Measurements from ENCODE around the gene GALNTL6. TPM values are rescaled to one million over a fixed set of nuclear protein-coding genes. Genes with fewer than 3 reads are reported as not detected.

The GALNTL6 gene
- total RNA-seq, 1 donor from 2014 or later: not detected

- intact Hi-C loops (cut with micrococcal nuclease): no loop called here
These were observed 1238.0 kb downstream of the GALNTL6 start for GRCh38 chr4:173051232-173051631.

GRCh38 chr4:173051716-173052115 is 1238.5 kb downstream of the GALNTL6 start:
- intact Hi-C loops (cut with micrococcal nuclease): no loop called here

GRCh38 chr4:173052439-173052838 is 1239.2 kb downstream of the GALNTL6 start:
- intact Hi-C loops (cut with micrococcal nuclease): no loop called here

GRCh38 chr4:173056271-173056670 is 1243.1 kb downstream of the GALNTL6 start:
- intact Hi-C loops (cut with micrococcal nuclease): no loop called here

- intact Hi-C loops (cut with micrococcal nuclease): no loop called here
These were observed 1243.5 kb downstream of the GALNTL6 start for GRCh38 chr4:173056710-173057109.

GRCh38 chr4:173057442-173057841 is 1244.2 kb downstream of the GALNTL6 start:
- intact Hi-C loops (cut with micrococcal nuclease): no loop called here

GRCh38 chr4:173057901-173058300 is 1244.7 kb downstream of the GALNTL6 start:
- intact Hi-C loops (cut with micrococcal nuclease): no loop called here

GRCh38 chr4:173061160-173061559 is 1248.0 kb downstream of the GALNTL6 start:
- intact Hi-C loops (cut with micrococcal nuclease): no loop called here

GRCh38 chr4:173073939-173074500 is 1260.8 kb downstream of the GALNTL6 start:
- intact Hi-C loops (cut with micrococcal nuclease): no loop called here

- intact Hi-C loops (cut with micrococcal nuclease): no loop called here
These were observed 1261.3 kb downstream of the GALNTL6 start for GRCh38 chr4:173074501-173074946.

- intact Hi-C loops (cut with micrococcal nuclease): no loop called here
These were observed 1263.9 kb downstream of the GALNTL6 start for GRCh38 chr4:173076903-173077634.

GRCh38 chr4:173088144-173088543 is 1274.9 kb downstream of the GALNTL6 start:
- intact Hi-C loops (cut with micrococcal nuclease): no loop called here

Data from T-helper 1 cell treated with Interleukin-12 subunit alpha and Interleukin-12 subunit beta and Interleukin-4 antibody, amounts not matched to agents 30 ng/mL and 1 ng/mL, for 36 hours (primary cell).